GM10248 (cell line): Measurements from ENCODE around the gene KCTD19.
"Not testable (repeated sequence)": the region's sequence is repeated elsewhere in the genome, so short reads cannot be mapped to it uniquely, and the experiment has no call there.

Experiments used
- CTCF ChIA-PET: fragments of 300-600 bp; sonication (Branson Sonifier 250); formaldehyde crosslinking; extraction: SDS; loops from one replicate; lab custom pipeline; 2021; ENCODE audit warnings: antibody characterized with exemption; lab: Yijun Ruan, JAX
- POLR2A ChIA-PET: fragments of 350-650 bp; sonication (Branson Sonifier 250); formaldehyde crosslinking; extraction: SDS; loops from one replicate; lab custom pipeline; 2020; ENCODE audit warnings: antibody characterized with exemption; lab: Yijun Ruan, JAX
- DNase-seq: peaks from one replicate; pipeline ENCODE4 v3.0.0; 2012; ENCODE audit errors: extremely low spot score
- CTCF ChIP-seq: IDR thresholded peaks from 2 replicates; pipeline ENCODE4 v1.5.1; 2012; ENCODE audit warnings: mild to moderate bottlenecking, low read depth; ENCODE audit errors: extremely low read depth, missing control alignments, control extremely low read depth

The KCTD19 gene

DNA sequence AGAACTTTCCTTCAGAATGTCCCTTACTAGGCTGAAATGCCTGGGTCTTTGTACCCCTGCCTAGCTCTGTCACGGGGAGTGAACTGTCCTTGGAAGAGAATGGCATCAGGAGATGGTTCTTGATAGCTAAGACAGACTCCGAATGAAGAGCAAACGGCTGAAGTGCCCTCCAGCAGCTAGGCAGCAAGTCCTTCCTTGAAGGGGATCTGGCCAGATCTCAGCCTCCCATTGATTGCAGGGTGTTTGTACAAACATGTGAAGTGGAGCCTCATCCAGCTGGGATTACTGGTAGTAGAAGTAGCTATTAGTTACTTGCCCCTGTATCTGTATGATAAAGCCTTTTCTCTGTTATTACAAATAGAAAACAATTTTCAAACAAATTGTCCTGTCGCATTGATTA lies 31.0 kb upstream of the KCTD19 start:
- ChIA-PET CTCF (interaction anchor here (1.6 kb wide), 2 partner anchors 59 to 71 kb away, joined by 3 read pairs; partner anchors contain the start of gene ZDHHC1), POLR2A (interaction anchor here (0.6 kb wide), 1 partner anchor 183 kb away, joined by 3 read pairs; no protein-coding TSS in a partner anchor)
- no peak for DNase-seq
- no peak for TF ChIP-seq CTCF

- ChIA-PET CTCF (interaction anchor here (1.6 kb wide), 1 partner anchor 72 kb away, joined by 3 read pairs; no protein-coding TSS in a partner anchor), POLR2A (no interaction called here)
- no peak for DNase-seq
- no peak for TF ChIP-seq CTCF
These were observed 29.9 kb upstream of the KCTD19 start for GRCh38 chr16:67356396-67356795.

GRCh38 chr16:67352463-67352862 lies 25.9 kb upstream of the KCTD19 start:
- POLR2A ChIA-PET = not testable (repeated sequence)

DNA sequence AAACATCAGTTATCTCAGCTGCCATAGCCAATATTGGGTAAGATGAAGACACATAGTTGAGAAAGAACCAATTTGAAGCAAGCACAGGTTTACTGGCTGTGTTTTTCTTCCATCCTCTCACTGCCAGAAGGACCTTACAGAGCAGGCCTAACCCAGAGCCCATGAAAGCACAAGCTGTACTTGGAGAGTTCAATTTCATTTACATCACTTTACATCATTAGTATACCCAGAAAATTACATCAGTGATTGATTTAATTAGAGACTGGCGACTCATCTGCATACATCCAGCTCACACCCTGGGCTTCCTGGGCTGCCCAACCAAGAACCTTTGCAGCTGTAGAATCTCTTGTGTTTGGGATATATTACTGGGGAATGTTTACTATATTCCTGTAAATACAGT lies 23.8 kb upstream of the KCTD19 start:
- no peak for DNase-seq
- ChIA-PET POLR2A (no interaction called here), CTCF (interaction anchor here (0.7 to 1.6 kb wide), 7 partner anchors 8 to 66 kb away, joined by 3 to 5 read pairs (median 3); partner anchors contain the start of genes KCTD19, LRRC36 and ZDHHC1)
- TF ChIP-seq CTCF = no peak

More at GRCh38 chr16:67352463-67352862, 25.9 kb upstream of the KCTD19 start:
- CTCF ChIA-PET = interaction anchor here (1.0 to 1.7 kb wide), 9 partner anchors 13 to 88 kb away, joined by 3 to 5 read pairs (median 3); partner anchors contain the start of genes LRRC36 and TPPP3
- DNase-seq = not testable (repeated sequence)

DNA sequence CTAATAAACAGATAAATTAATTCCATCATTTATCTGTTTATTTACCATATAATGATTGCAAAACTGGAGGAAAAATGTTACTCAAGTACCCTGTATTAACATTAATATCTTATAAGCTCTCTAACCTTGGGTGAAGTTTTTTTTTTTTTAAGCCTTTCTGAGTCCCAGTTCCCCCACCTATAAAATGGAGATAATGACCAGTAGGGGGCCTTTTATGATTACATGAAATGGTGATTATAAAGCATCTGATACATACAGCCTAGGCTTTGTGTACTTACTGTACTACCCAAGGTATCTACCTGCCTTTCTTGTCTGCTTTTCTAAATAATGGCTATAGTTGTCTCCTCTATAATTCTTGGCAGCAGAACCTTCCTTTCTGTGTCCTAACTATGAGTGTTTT lies 22.6 kb upstream of the KCTD19 start:
- TF ChIP-seq CTCF = peak; percentile 31
- DNase-seq = no peak
- ChIA-PET POLR2A (no interaction called here), CTCF (interaction anchor here (0.9 to 1.6 kb wide), 3 partner anchors 10 kb away, joined by 4 to 5 read pairs (median 4); no protein-coding TSS in a partner anchor)

DNA sequence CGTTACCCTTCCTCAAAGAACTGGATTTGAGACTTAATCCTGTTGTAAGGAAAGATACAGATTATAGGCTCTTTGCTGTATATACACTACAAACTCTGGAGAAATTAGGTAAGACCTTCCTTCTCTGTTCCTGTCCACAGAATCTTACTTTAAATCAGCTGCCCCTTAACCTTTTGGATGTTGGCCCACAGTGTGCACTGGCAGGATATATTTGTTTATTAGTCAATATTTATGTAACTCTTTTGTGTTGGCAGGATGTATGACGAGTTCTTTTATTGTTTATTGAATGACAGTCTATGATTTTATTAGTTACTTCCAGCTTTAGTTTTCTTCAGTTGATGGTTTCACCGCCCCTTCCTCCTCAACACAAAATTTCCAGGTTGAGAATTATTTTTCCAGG lies 19.8 kb upstream of the KCTD19 start:
- POLR2A ChIA-PET = no interaction called here

More for the DNA sequence above, 19.8 kb upstream of the KCTD19 start:
- no peak for TF ChIP-seq CTCF
- no peak for DNase-seq
- CTCF ChIA-PET = interaction anchor here (0.7 to 1.4 kb wide), 6 partner anchors 14 to 82 kb away, joined by 3 to 4 read pairs (median 3); no protein-coding TSS in a partner anchor
